ENCODE measurements around the gene CCDC152.
"Not testable (repeated sequence)": the region's sequence is repeated elsewhere in the genome, so short reads cannot be mapped to it uniquely, and the experiment has no call there.

Gene CCDC152

GRCh38 chr5:42816546-42816945 lies 59.9 kb downstream of the CCDC152 start:
- DNase-seq, result not testable (repeated sequence)

- no peak for DNase-seq
Observed at GRCh38 chr5:42819745-42820144, 63.1 kb downstream of the CCDC152 start.

DNA sequence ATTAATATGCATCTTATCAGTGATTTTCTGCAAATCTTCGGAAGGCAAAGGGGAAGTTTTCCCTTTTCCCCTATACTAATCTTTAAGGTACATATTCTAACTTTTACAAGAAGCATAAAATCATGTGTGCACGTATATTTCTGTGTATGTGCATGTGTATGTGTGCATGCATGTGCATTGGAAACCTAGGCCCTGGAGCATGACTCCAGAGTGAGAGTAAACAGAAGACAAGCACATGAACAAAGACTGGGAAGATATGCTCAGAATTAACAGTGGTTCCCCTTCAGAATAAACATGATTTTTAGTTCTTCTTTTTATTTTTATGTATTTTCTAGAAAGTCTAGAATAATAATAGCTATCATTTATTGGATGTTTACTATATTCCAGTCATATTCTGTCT lies 65.9 kb downstream of the CCDC152 start:
- DNase-seq, result no peak

GRCh38 chr5:42824347-42824976 lies 67.8 kb downstream of the CCDC152 start:
- no peak for DNase-seq

DNA sequence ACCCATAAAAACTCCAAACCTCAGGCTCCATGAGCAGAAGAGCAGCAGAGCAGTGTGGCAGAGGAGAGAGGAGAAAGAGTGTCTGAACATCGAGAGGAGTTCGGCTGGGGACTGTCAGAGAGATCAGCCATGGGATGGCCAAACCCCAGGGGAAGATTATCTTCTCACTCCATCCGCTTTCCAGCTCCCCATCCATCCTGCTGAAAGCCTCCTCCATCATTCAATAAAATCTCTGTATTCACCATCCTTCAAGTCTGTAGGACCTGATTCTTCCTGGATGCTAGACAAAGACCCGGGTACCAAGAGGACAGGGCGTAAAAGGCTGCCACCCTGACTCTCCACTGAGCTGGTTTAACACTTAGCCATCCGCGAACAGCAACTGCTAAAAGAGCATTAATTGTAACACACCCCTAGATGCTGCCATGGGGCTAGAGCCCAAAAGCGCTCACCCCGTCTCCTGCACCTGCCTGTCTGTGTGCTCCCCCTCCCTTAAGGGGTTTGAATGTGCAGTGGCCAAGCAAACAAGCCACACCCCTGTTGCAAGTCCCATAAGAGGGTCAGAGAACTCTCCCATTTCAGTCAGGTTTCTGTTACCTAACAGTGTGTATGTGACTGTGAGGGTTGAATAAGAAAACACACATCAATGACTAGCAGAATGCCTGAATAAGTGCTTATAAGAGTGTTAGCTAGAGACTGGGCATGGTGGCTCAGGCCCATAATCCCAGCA lies 69.0 kb downstream of the CCDC152 start:
- DNase-seq, result no peak

- no peak for DNase-seq
Observed at GRCh38 chr5:42826757-42827515, 70.3 kb downstream of the CCDC152 start.

DNA sequence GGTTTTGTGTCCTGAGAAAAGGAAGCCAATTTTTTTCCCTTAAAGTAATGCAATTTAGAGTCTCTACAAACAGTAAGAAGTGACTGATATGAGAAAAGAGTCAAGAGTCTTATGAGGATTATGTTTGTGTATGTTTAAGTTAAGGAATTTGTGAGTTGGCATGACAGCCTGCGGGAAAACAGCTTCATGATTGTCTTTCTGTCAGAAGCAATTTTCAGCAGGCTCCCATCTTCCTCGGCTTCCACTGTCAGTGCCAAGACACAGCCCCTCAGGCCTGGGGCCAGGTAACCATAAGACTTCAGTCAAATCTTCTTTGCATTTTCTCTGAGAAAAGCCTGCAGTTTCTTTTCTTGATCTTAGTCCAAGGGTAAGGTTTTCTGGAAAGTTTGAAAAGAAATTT lies 72.1 kb downstream of the CCDC152 start:
- no peak for DNase-seq

DNA sequence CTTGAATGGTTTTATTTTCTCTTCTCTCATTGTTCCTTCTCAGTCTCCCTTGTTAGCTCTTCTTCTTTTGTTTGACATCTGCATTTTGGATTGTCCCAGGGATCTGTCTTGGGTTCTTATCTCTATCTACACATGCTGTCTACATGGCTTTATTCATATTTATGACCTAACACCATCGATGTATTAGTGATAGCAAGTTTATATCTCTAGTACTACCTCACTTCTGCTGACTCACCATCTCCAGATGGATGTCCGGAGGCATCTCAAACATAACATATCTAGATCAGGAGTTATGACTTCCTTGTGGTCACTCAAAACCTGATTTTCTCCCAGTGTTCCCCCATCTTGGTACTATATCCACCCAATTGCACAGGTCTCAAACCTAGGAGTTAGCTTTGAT lies 74.3 kb downstream of the CCDC152 start:
- DNase-seq, result no peak

- no peak for DNase-seq
Observed at GRCh38 chr5:42832060-42832459, 75.4 kb downstream of the CCDC152 start.

GRCh38 chr5:42836070-42836769 lies 79.6 kb downstream of the CCDC152 start:
- no peak for DNase-seq

- DNase-seq, result no peak
Observed at GRCh38 chr5:42837601-42838000, 81.0 kb downstream of the CCDC152 start.

- DNase-seq, result no peak
Observed at GRCh38 chr5:42839196-42839595, 82.6 kb downstream of the CCDC152 start.

- no peak for DNase-seq
Observed at GRCh38 chr5:42840269-42840668, 83.7 kb downstream of the CCDC152 start.

GRCh38 chr5:42840842-42841567 lies 84.4 kb downstream of the CCDC152 start:
- no peak for DNase-seq

DNA sequence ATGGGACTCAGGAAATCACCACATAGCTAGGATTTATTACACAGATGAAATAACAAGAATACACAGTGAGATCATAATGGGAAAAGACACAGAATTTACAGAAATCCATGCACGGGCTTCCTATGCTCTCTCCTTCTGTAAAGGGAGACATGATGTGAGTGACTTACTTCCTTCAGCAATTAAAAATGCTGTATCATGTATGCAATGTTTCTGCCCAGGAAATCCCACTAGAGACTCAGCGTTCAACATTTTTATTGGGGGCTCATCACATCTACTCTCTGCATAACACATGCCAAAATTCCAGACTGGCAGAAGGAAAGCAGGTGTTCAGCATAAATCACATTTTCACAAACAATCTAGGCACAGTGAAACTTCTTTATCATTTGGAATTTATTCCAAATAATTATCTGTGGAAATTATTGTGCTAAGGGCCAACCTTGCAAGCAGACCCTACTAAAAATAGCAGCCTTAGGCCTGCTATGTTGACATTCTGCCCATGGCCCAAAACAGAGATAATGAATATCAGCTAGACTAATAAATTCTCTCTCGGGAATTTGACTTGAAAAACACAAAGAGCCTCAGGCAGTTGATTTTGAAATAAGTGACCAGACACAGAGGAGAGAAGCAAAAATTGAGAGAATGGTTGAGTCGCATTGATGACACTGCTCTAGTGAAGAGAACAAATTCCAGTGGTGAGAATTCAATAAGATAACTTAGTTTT lies 86.5 kb downstream of the CCDC152 start:
- no peak for DNase-seq

DNA sequence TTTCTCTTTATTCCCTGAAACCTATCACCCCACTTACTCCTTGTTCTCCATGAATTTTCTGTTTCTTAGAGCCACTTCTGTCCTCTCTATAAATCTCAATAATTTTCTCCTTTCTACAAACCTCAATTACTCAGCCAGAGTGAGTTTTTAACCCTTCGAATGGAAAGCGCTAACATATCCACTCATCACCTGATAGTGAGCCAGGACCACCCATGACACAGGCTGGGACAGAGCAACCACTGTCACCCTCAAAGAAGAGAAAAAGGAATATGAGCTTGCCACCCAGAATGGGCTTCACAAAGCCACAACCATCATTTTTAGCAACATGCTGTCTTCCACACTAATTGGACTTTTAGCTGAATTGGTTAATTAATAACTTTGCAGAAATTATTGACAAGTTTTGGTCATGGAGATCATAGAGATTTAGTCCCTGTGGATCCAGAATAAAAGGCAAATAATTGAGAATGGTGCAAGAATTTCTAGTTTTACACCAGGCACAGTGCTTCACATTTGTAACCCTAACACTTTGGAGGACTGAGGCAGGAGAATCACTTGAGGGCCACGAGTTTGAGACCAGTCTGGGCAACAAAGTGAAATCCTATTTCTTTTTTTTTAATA lies 87.2 kb downstream of the CCDC152 start:
- DNase-seq, result no peak

DNA sequence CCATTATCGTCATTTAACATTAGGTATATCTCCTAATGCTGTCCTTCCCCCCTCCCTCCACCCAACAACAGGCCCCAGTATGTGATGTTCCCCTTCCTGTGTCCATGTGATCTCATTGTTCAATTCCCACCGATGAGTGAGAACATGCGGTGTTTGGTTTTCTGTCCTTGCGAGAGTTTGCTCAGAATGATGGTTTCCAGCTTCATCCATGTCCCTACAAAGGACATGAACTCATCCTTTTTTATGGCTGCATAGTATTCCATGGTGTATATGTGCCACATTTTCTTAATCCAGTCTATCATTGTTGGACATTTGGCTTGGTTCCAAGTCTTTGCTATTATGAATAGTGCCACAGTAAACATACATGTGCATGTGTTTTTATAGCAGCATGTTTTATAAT lies 87.8 kb downstream of the CCDC152 start:
- not testable (repeated sequence) for DNase-seq

DNA sequence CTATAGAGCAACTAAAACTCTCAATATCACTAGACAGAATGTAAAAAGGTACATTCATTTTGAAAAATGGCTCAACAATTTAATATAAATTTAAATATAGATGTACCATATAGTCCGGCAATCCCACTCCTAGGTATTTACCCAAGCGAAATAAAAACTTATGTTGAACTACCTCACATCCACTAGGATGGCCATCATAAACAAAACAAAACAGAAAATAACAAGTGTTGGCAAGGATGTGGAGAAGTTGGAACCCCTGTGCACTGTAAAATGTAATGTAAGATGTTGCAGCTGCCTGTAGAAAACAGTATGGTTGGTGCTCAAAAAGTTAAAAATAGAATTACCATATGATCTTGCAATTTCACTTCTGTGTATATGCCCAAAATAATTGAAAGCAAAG lies 91.9 kb downstream of the CCDC152 start:
- DNase-seq, result no peak

DNA sequence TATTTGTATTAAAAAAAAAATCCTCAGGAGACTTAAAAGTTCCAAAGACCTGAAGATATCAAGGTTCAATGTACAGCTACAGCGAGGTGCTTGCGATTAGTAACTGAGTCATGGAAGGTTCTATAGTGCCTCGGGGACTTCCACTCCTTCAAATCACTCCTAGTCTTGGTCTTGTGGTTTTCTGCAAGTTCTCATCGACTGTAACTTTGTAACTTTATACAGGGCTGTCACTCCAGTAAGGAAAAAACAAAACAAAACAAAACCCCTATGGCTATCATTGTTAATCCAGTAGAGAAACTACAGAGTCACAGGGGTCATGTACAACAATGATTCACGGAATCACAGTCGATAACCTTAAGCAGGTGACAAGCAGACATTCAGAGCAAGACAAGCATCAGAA lies 94.9 kb downstream of the CCDC152 start:
- no peak for DNase-seq

Data from CD4-positive, alpha-beta T cell treated with Interleukin-17A for 4 hours (primary cell).